GM19463 (cell line): Measurements from ENCODE around the gene KCNK15.
"Not testable (repeated sequence)": the region's sequence is repeated elsewhere in the genome, so short reads cannot be mapped to it uniquely, and the experiment has no call there.

ENCODE experiments used
- ATAC-seq: cut with Tn5 transposase; IDR thresholded peaks from one replicate; pipeline ENCODE4 v1.9.1; 2021; ENCODE audit warnings: mild to moderate bottlenecking, moderate library complexity; ENCODE audit not compliant: unreplicated experiment

The KCNK15 gene

DNA sequence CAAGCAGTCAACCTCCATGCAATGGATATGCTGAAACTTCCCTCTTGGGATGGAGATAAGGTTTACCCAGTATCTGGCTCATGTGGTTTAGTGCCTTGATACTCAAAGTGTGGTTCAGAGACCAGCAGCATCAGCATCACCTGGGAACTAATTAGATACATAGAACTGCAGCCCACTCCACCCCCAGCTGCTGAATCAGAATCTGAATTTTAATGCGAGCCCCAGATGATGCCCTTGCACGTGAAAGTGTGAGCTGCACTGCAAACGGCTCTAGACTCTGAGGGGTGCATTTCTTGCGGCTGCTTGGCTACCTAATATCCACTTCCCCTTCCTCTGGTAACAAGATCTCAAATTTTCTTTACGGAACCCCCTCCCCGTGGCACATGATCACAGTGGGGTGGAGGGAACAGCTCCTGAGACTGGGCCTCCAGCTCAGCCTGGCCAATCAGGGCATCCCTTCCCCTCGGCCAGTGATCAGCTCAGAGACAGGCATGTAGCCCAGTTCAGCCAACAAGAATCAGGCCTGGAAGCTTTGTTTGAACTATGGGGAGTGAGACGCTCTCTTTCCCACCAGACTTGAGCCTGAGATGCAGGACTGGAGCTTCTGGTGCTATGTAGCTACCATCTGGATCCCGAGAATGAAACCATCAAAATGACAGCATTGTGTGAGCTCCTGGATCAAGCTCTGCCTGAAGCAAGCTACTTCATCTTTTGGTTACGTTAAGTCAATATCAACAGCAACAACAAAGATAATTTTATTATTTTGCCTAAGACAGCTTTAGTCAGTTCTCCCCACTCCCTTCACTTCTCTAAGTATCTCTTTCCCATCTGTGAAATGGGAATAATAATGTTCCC is 12.8 kb downstream of the KCNK15 start:
- no peak for ATAC-seq

DNA sequence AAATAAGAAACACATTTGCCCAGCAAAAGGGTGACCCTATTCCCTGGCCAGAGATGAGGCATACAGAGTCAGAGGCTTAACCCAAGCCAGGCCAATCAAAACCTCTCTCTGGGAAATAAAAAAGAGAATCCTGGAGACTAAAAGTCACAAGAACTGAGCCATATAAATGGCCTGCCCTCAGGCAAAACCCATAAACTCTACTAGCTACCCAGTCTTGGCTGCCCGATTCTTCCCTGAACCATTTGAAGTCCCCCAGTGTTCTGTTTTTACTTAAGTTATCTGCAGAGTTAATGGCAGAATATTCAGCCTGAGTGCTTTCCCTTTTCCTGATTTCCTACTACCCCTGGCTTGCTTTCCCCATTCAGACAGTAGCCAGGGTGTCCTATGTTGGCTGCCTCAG is 13.9 kb downstream of the KCNK15 start:
- no peak for ATAC-seq

DNA sequence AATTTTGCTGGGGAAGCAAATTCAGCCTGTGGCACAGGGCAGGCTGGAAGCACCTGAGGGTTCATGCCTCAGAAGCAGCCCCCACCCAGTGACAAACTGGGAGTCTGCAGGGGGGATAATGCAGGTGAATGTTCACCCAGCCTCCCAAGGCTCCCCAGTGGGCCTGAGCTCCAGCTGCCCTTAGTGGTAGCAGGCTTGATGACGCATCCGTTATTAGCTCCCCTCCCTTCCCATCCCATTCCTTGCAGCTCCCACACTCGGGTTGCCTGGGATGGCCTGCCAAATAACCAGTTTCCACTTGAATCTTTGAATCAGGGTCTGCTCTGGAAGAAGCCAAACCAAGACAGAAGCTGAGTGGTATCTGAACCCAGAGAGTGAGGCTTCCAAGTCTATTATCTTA is 15.8 kb downstream of the KCNK15 start:
- no peak for ATAC-seq

DNA sequence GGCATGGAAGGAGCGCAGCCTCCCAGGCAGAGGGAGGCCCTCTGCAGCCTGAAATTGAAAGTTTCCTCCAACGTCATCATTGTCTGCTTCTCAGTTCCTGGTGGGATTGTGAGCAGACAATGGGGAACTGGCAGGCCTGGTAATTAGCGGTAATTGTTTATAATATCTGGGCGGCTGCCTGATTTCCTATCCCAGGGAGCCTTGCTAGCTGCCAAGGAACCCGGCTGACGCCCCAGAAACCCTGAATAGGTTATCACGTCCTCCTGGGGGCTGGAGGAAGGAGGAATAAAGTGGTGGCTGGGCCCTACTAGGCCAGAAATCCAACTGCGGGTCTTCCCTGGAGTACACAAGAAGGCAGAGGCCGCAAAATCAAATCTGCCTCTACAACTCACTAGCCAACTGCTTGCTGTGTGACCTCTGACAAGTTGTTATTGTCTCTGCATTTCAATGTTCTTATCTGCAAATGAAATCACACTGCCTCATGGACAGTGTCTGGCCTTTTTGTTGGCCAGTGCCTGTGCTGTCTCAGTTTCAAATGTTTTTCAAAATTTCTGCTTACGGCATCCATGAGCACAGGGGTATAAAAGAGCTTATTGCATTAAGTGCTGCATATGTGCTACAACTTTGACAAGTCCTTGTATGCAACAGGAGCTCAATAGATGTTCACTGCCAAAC is 16.9 kb downstream of the KCNK15 start:
- ATAC-seq: no peak

DNA sequence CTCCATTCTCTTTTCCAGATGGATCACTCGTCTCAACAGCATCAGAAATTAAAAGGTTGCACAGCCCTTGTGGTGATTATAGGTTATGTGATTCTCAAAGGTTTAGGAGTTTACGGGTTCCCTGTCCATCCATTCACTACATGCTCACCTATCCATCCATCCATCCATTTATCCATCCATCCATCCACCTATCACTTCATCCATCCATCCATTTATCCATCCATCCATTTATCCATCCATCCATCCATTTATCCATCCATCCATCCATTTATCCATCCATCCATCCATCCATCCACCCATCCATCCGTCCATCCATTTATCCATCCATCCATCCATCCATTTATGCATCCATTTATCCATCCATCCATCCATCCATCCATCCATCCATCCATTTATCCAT is 18.1 kb downstream of the KCNK15 start:
- not testable (repeated sequence) for ATAC-seq

DNA sequence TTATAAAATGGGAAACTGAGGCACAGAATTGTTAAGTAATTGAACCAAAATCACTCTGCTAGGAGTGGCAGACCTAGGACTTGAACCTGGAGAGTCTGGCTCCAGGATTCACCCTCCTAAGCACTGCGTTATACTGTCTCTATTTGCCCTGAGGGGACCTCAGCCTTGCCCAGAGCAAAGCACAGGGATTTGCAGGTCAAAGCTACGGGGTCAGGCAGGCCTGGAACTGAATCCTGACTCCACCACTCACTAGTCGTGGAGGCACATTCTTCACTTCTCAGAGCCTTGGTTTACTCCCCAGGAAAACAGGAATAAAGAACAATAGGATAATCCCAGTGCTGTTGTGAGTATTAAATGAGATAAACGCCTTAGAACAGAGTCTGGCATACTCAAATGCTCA is 19.4 kb downstream of the KCNK15 start:
- no peak for ATAC-seq

DNA sequence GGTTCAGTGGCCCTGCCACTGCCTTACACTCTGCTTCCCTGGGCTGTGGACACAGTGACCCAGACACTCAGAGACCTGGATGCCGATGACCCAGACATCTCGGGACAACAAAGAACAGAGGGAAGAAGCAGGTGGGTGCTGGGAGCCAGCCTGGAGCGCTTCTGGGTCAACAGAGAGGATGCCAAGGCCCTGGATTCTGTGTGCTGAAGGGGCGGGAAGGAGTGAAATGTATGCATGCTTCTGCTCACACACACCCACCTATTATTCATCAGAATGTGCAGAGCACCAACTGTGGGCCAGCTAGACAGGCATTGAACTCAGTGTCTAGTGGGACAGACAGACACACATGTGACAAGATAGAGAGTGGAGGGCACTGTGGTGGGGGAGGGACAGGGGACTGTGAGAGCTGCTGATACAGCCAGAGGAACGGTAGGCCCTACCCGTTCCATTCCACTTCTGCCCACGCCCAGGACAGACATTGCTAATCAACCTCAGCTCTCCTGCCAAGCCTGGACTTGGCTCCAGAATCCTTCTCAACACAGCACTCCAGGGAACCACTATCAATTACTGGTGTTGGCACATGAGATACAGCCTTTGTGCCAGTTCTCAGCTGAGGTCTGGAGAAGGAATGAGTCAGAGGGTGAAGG is 20.2 kb downstream of the KCNK15 start:
- no peak for ATAC-seq

DNA sequence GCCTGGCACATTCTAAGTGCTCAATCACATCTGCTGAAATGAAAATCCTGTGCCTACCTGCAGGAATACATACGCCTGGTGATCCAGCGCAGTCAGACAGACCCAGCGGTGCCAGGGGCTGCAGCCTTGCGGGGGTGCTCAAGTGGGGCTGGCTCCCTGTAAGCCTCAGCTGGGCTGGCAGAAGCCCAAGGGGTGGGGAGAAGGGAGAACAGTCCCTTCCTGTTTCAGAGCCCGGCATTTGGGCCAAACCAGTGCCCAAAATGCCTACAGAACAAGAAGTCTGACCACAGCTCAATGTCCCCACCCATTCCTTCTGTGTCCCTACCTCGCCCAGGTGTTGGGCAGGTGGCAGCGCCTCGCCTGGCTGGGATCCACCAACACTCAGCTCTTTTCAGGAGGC is 22.6 kb downstream of the KCNK15 start:
- ATAC-seq: no peak

DNA sequence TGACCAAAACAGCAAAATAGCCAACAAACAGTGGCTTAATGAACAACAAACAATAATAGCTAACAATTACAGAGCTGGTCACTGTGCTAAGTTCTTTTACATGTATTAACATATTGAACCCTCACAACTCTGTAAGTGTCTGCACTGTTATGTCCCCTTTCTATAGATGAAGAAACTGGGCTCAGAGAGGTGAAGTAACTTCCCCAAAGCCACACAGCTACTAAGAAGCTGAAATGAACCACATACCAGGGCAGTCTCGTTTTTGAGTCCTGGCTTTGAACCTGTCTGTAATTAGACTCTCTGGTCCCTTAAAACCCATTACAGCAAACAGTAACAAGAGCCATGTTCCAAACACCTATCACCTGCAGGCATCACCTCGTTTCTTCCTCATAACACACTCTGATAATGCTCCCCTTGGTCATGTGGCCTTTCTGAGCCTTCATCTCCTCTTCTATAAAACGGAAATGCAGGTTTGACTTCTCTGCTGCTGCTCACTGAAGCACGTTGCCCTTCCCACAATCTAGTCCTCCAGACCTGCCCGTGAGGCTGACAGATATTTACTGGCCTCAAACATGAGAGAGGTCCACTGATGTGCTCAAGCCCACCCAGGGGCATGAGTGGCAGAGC is 23.3 kb downstream of the KCNK15 start:
- ATAC-seq: no peak

DNA sequence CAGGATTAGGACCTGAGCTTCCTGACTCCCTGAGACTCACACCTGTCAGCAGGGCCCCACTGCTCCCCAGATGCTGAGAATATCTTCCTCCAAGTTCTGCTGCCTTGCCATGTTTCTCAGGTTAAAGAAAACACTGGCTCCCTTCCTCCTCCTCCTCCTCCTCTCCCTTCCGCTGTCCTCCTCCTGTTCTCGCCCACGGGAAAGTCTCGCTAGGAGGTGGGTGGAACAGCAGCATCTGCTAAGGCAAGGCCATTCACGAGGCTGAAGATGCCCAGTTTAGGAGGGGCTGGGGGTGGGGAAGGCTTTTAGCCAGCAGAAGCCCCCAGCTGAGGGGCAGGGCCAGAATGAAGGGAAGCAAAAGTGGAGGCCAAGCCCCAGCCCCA is 23.8 kb downstream of the KCNK15 start:
- ATAC-seq: no peak

DNA sequence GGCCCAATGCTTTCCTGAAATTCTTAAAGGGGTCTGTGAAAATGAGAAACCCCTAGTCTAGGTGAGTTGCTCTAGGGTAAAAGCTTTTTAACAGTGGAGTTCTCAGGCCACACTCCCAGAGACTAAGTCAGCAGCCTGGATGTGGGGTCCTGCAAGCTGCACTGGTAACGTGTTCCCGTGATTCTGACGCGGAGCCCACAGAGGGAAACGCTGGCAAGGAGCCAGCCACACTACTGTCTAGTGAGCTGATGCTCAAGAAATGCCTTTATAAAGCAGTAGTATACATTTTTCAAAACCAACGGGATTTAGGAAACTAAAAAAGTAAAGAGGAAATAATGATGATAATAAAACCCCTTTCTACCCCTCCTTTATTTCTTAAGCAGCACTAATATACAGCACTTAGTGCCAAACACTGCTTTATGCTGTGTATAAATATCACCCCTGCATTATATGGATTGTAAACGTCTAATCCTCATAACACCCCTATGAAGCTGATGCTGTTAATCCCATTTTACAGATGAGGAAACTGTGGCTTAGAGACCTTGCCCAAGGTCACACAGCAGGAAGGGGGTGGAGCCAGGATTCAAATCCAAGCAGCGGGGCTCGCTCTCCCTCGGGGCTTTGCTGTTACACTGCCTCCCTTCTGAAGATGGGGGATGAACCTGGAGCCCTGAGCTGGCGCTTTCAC is 25.0 kb downstream of the KCNK15 start:
- ATAC-seq: no peak

DNA sequence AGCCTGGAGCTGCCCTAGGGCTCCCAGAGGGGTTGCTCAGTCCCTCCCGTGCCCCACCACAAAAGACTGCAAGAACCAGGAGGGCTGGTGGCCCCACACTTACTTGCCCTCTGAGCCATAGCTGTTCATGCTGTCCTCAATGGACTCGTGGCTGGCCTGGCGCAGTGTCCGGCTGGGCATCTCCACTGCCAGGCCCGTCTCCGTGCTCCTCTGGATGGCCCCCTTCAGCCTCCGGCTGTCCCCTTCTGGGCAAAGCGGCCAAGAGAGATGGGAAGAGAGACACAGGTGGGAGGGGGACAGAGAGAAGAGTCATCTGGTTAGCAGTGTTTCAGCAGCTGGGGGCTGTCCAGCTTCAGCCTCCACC is 25.5 kb downstream of the KCNK15 start:
- ATAC-seq: no peak

DNA sequence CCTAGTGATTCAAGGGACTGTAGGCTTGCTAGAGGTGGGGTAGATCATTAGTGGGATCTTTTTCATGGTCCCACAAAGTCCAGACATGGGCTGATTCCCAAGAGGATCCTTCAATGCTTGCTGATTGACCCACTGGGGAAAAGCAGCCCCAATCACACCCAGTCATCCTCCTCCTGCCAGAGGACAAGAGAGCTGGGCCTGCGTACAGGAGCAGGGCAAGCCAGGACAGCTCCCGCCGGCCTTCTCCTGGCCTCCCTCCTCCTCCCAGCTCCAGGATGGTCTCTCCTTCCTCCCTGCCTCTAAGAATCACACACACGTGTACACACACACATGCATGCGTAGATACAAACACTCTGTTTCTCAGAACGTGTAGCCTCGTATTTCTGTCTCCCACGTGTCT is 27.0 kb downstream of the KCNK15 start:
- ATAC-seq: no peak

DNA sequence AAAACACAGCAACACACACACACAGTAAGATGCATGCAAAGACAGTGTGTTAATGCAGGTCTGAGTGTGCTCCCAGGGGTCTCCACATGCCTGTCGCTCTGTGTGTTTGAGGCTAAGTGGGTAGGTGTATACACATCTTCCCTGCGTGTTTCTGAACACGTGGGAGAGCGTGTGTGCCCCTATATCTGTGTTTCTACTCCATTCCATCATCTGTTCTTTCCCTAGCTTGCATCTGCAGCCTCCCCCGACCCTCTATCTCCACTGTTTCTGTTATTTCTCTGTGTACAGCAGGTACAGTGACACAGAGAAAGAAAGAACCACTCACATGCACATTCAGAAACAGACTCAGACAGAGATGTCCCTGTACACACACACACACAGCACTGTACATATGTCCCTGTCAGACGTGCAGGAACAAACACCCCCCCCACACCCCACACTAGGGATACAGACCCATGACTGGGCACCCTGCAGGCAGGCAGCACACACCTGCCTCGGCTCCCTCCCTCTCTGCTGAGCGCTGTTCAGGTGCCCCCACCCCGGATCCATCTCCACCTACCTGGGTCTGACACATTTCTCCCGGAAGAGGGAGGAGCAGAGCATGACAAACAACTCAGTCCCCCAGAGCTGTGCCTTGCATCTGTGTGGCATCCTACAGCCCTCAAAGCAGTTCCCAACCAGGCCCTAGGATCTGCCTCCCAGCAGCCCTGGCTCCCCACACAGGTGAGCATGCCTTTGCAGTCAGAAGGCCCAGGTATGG is 27.6 kb downstream of the KCNK15 start:
- no peak for ATAC-seq

DNA sequence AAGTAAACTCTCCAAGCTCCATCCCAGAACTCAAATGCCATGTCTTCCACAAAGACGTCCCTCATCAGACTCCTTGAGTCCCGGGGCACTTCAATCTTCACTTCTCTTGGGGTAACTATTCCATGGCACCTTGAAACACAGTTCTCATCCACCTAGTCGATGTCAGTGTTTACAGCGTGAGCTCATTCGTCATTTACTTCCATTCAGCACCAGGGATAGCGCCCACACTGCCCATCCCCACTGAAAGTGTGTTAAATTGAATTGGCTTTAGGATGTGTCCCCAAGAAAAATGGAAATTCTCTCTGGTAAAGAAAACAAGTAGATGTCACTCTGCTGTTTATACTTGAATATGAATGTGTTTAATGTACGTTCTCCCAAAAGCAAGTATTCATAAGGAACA is 31.3 kb downstream of the KCNK15 start:
- ATAC-seq: no peak

DNA sequence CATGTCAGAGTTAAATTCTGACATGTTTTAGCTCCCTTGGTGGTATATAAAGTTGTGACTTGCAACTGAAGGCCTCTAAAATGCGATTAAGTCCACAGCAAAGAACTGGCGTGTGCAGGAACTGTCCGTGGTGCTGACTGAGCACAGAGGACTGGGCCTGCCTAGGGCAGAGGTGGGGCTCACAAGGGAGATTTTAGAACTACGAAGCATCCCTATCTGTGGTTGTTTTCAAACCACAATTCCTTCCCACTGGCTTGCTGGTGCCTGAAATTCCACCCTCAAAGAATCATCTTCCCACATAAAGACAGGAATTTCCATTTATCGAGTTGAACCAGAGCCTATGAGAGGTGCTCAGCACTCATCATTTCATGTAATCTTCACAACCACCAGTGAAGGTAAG is 34.6 kb downstream of the KCNK15 start:
- no peak for ATAC-seq

DNA sequence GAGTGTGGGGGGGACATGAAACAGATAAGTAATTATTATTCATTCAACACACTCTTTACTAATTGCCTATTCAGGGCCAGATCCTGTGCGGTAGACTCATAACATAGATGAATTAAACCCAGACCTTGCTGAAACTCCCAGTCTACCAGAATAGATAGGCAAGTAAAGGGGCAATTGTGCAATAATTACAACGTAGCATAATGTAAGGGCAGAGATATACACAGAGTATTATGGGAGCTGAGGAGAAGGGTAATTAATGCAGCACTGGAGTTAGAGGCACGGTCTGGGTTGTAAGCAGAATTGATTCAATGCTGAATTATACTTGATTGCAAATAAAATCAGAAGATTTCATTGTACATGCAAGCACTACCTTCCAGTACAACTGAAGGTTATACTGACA is 35.5 kb downstream of the KCNK15 start:
- no peak for ATAC-seq

DNA sequence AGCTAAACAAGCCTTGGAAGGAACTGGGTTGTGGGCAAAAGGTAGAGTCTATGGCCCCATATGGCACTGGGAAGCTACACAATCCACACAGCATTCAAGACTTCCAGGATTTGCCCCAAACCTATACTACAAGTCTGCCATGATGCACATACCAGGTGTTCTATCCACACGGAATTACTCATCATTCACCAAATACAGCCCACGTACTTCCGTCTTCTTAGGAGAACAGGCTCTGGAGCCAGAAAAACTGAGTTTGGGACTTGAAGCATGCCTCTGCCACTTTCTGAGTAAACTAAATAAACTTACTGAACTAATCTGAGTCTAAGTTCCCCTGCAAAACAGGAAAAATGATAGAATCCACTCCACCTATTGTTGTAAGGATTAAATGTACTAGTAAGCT is 36.1 kb downstream of the KCNK15 start:
- no peak for ATAC-seq

DNA sequence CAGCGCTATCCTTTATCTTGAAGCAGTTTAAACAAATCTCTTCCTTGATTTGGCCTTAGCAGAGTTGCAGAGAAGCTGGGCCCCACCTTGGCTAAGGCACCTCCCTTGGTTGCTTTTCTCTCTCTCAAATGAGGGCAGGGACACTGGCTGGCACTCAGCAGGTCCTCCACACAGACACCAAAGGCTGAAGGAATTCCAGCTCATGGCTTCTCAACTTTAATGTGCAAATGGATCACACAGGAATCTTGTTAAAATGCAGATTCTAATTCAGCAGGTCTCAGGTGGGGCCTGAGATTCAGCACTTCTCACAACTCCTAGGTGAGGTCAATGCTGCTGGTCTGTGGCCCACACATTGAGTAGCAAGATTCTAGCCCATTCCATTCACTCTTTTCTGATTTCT is 39.0 kb downstream of the KCNK15 start:
- no peak for ATAC-seq

DNA sequence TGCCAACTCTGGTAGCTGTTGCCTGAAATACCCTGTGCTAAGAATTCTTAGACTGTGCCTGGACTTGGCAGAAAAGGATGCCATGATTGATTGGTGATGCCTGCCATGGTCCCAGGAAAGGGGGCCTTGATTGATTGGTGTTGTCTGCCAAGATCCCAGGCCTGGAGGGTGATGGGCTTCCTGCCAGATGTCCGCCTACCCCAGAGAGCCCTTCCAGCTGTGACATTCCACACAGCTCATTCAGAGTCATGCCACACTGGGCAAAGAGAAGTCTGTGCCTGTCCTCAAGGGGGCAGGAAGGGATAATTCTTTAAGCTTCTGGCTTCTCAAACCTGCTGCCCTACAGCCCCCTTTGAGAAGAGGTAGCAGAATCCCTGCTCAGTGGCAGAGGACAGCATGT is 40.1 kb downstream of the KCNK15 start:
- ATAC-seq: no peak
